Lower leg skin (tissue), 4 donors: ENCODE data around the gene IL10RB. TPM values are rescaled to one million over a fixed set of nuclear protein-coding genes. Genes with fewer than 3 reads are reported as not detected.

Source experiments
- DNase-seq, 2 donors: peaks; one replicate each; pipeline ENCODE4 v3.0.0-alpha.2; 2019; ENCODE audit warnings: low spot score in 2 of 2
- H3K4me3 ChIP-seq: fragments of 200-600 bp; sonication (generic); 2 replicates; pipeline ENCODE4 v1.5.1; 2017; ENCODE audit warnings: mild to moderate bottlenecking, low read depth; ENCODE audit not compliant: poor library complexity, severe bottlenecking
- POLR2A ChIP-seq, 2 donors: fragments of 450-650 bp; IDR thresholded peaks; one replicate each; pipeline ENCODE4 v1.6.1; 2016 to 2017; ENCODE audit warnings: antibody characterized with exemption in 2 of 2, mild to moderate bottlenecking in 1 of 2, moderate library complexity in 1 of 2
- WGBS, 2 donors: methylation state at CpG; one replicate each; pipeline ENCODE4 v1.1.5; 2018; 5-methylcytosine and 5-hydroxymethylcytosine counted together
- intact Hi-C: fragments of 100-400 bp; cut with DNase I; formaldehyde crosslinking; loops from one replicate; pipeline ENCODE4 v1.15.0; 2023; ENCODE audit warnings: low total_unique reads
- total RNA-seq, 4 donors: library from RNA; depleted of rRNA; stranded (reverse); fragments of >200 nt; gene quantifications; one replicate each; pipeline ENCODE4 v1.1.0, GENCODE V29; 2016
- TF ChIP-seq, protein P1 (sequence below), 3 donors: fragments of 450-650 bp; IDR thresholded peaks; one replicate each; pipeline ENCODE4 v1.5.1; 2016; ENCODE audit warnings: antibody characterized with exemption in 3 of 3, mild to moderate bottlenecking in 3 of 3, moderate library complexity in 2 of 3

IL10RB gene
- total RNA-seq, 4 donors from 2014 or later, result 27.6 to 33.3 (median 30.2) TPM

DNA sequence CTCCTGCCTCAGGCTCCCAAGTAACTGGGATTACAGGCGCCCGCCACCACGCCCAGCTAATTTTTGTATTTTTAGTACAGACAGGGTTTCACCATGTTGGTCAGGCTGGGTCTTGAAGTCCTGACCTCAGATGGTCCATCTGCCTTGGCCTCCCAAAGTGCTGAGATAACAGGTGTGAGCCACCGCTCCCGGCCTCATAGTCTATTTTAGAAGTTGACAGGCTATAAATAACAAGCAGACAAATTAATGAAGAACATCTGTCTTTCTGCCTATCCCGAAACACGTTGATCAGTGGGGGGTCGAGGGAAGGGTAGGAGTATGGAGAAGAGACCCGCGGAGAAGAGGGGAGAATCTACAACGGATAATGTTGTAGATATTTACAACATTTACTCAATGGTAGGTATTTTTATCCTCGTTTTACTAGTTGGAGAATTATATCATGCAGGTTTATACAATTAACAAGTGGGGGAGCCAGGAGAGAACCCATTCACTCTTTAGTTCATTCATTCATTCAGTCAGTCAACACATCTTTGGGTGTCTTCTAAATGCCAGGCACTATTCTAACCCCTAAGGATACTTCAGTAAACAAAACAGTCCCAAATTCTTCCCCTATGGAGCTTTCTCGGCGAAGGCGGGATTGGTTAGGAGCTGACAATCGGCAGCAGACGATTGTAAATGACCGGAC lies 36.9 kb upstream of the IL10RB start:
- no peak for DNase-seq
- intact Hi-C loops, result no loop called here
- TF ChIP-seq, protein P1, sequence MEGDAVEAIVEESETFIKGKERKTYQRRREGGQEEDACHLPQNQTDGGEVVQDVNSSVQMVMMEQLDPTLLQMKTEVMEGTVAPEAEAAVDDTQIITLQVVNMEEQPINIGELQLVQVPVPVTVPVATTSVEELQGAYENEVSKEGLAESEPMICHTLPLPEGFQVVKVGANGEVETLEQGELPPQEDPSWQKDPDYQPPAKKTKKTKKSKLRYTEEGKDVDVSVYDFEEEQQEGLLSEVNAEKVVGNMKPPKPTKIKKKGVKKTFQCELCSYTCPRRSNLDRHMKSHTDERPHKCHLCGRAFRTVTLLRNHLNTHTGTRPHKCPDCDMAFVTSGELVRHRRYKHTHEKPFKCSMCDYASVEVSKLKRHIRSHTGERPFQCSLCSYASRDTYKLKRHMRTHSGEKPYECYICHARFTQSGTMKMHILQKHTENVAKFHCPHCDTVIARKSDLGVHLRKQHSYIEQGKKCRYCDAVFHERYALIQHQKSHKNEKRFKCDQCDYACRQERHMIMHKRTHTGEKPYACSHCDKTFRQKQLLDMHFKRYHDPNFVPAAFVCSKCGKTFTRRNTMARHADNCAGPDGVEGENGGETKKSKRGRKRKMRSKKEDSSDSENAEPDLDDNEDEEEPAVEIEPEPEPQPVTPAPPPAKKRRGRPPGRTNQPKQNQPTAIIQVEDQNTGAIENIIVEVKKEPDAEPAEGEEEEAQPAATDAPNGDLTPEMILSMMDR (IDR thresholded peaks at IDR 0.05), result no peak
- TF ChIP-seq POLR2A (IDR thresholded peaks at IDR 0.05), result no peak
- no peak overlapping the region for H3K4me3 ChIP-seq
- 26 to 30% methylated on average over 18 of the region's 18 CpGs for WGBS, 2 donors

DNA sequence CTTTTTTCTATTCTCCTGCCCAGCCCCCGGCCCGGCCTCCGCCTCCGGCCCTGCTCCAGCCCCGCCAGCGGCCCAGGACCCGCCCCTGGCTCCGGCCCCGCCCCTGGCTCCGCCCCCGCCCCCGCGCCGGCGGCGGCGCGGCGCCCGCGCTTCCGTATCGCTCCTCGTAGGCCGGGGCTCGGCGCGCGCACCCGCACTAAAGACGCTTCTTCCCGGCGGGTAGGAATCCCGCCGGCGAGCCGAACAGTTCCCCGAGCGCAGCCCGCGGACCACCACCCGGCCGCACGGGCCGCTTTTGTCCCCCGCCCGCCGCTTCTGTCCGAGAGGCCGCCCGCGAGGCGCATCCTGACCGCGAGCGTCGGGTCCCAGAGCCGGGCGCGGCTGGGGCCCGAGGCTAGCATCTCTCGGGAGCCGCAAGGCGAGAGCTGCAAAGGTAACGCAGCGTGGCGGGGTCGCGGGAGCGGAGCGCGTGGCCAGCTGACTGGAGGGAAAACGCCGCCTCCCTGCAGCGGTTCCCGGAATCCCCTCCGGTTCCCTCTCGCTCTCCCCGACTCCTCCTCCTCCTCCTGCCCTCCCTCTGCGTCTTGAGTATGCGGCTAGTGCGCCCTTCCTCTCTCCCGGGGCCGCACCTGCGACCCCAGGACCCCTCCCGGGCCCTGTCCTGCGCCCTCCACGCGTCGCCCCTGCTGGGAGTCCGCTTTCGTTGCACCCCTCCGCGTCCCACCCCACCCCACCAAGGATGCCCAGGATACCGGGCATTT lies 36.2 kb upstream of the IL10RB start, which contains the start of gene IFNAR2:
Gene IFNAR2, plus strand, starts transcription at position 155 of the 761 bp plus-strand sequence. CDS start 11,985 bp downstream, outside the sequence.
- peak; percentile 33 to 93 for DNase-seq
- TF ChIP-seq, protein P1 (IDR thresholded peaks at IDR 0.05), result no peak
- TF ChIP-seq POLR2A (IDR thresholded peaks at IDR 0.05), result no peak
- 1% methylated on average over 51 to 58 of the region's 95 CpGs for WGBS, 2 donors
- H3K4me3 ChIP-seq, result peak within 1 kb of the TSS; percentile 80
- intact Hi-C loops, result no loop called here

DNA sequence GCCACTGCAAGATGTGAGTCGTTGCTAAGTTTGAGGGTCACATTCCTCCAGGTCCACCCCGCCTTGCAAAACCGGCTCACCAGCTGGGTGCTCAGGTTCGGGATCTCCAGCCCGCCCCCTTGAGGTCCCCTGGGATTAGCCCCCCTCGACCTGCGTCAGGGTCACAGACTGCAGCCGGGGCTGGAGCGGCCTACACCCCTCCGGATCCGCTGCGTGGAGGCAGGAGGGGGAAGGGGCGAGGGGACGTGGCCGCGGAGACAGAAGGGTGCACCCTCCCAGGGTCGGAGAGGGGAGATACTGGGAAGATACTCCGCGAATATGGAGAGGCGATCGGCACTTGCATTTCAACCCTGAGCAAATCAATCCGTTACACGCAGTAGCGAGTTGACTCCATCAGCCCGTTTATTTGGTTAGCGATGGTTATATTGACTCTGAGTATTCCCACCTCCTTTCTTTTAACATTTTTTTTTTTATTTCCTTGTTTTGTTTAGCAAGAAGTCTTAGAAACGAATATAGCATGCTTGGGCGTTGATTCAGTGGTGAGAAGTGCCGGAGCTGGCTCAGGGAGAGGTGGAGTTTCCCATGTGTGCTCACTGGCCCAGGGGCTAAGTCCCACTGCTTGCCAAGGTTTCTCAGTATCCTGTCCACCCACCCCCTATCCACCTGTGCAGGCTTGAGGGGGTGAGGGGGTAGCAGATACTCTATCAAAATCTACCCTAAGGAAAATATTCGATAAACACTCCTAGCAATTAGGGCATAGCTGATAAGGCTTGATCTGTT lies 35.4 kb upstream of the IL10RB start:
- intact Hi-C loops, result no loop called here
- peak; percentile 20 to 88 for DNase-seq
- peak overlapping the region; percentile 80 for H3K4me3 ChIP-seq
- WGBS, 2 donors, result 2 to 3% methylated on average over 25 to 30 of the region's 30 CpGs
- TF ChIP-seq, protein P1 (IDR thresholded peaks at IDR 0.05), result no peak
- no peak for TF ChIP-seq POLR2A (IDR thresholded peaks at IDR 0.05)

DNA sequence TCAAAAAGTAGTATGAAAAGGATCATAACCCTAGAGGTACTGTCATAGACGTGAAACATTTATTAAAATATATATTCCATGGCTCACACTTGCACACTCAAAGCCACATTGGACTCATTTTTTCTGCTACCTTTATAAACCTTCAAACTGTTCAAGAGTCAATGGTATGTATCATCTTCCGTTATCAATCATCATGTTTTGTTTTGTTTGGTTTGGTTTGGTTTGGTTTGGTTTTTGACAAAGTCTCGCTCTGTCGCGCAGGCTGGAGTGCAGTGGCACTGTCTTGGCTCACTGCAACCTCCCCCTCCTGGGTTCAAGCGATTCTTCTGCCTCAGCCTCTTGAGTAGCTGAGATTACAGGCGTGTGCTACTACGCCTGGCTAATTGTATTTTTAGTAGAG lies 34.6 kb upstream of the IL10RB start:
- no peak for DNase-seq
- no peak overlapping the region for H3K4me3 ChIP-seq
- intact Hi-C loops, result no loop called here
- TF ChIP-seq, protein P1 (IDR thresholded peaks at IDR 0.05), result no peak
- no peak for TF ChIP-seq POLR2A (IDR thresholded peaks at IDR 0.05)
- 83 to 86% methylated on average over 8 of the region's 8 CpGs for WGBS, 2 donors

DNA sequence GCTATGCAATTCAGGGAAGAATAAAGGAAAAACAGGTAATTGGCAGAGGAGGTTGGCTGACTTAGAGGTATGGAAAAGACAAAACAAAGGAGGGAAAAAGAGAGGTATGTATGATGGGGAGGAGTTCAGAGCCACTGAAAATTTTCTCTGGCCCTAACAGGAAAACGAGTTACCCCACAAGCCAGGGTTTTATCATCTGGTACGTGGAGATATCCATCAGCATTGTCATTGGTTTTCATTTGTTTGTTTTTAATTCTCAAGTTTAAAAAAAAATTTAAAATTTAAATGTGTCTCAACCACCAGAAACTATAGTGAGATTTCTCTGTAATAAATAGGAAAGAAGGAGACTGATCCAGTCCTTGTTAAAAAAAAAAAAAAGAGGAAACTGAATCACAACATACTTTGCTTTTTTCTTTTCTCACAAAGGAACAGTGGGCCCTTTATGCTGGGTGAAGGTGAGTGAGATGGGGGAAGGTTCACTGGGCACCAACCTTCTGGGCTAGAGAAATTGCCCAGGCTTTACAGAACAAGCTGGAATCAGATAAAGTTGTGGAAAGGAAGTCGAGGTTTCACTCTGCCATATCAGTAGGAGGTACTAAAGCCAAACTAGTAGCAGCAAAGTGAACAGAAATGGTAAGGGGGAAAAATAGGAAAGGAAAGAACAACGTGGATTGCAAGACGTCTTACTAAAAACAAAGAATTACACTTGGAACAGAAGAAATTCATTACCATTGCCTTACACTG lies 33.7 kb upstream of the IL10RB start:
- TF ChIP-seq, protein P1 (IDR thresholded peaks at IDR 0.05), result no peak
- no peak for TF ChIP-seq POLR2A (IDR thresholded peaks at IDR 0.05)
- intact Hi-C loops, result no loop called here
- WGBS, 2 donors, result 66 to 67% methylated on average over 5 of the region's 5 CpGs
- no peak overlapping the region for H3K4me3 ChIP-seq
- DNase-seq, result no peak
